ENCODE results near the gene TUBGCP3.

GRCh38 chr13:112465251-112466131 is 122.5 kb downstream of the TUBGCP3 start:
- TF ChIP-seq CTCF (IDR thresholded peaks at IDR 0.05) (no peak), POLR2A (IDR thresholded peaks at IDR 0.05) (no peak)

All from tibial nerve (tissue), 3 donors.